Neural cell (in vitro differentiated cells): Measurements from ENCODE around the gene PXK. TPM values are rescaled to one million over a fixed set of nuclear protein-coding genes. Genes with fewer than 3 reads are reported as not detected.
"Not testable (repeated sequence)": the region's sequence is repeated elsewhere in the genome, so short reads cannot be mapped to it uniquely, and the experiment has no call there.

Experiments
- H2AFZ ChIP-seq: fragments of 200-600, 300-800 bp; sonication (generic), shearing (Covaris generic); 2 replicates; pipeline ENCODE4 v1.6.0; 2014; ENCODE audit warnings: low read depth, mild to moderate bottlenecking, antibody characterized with exemption, low read length, moderate library complexity
- H3F3A ChIP-seq: fragments of 200-600 bp; shearing (Covaris generic); 2 replicates; pipeline ENCODE4 v1.6.1; 2016; ENCODE audit warnings: mild to moderate bottlenecking, moderate library complexity, mixed read lengths, antibody characterized with exemption, low read length; ENCODE audit not compliant: insufficient read depth, poor library complexity, severe bottlenecking
- H3K27ac ChIP-seq: fragments of 200-600, 300-800 bp; sonication (generic), shearing (Covaris generic); 2 replicates; pipeline ENCODE4 v1.5.1; 2014; ENCODE audit warnings: mild to moderate bottlenecking, low read length, moderate library complexity
- H3K27me3 ChIP-seq: fragments of 300-800, 200-600 bp; sonication (generic), shearing (Covaris generic); 2 replicates; pipeline ENCODE4 v1.6.0; 2014; ENCODE audit warnings: mild to moderate bottlenecking, low read depth, low read length, moderate library complexity; ENCODE audit not compliant: insufficient read depth
- H3K36me3 ChIP-seq: fragments of 300-800, 200-600 bp; sonication (generic), shearing (Covaris generic); 2 replicates; pipeline ENCODE4 v1.5.1; 2014; ENCODE audit warnings: mild to moderate bottlenecking, antibody characterized with exemption, low read length, moderate library complexity; ENCODE audit not compliant: insufficient read depth
- H3K4me2 ChIP-seq: fragments of 300-800, 200-600 bp; sonication (generic), shearing (Covaris generic); 2 replicates; pipeline ENCODE4 v1.6.0; 2014; ENCODE audit warnings: mild to moderate bottlenecking, low read length
- H3K4me3 ChIP-seq: fragments of 300-800, 200-600 bp; sonication (generic), shearing (Covaris generic); 2 replicates; pipeline ENCODE4 v1.5.1; 2014; ENCODE audit warnings: mild to moderate bottlenecking, low read length, moderate library complexity
- H3K79me2 ChIP-seq: fragments of 200-600 bp; shearing (Covaris generic); replicated peaks from 2 replicates; pipeline ENCODE4 v1.6.0; 2014; ENCODE audit warnings: mild to moderate bottlenecking, low read length, moderate library complexity; ENCODE audit not compliant: insufficient read depth
- H3K9ac ChIP-seq: fragments of 300-800, 200-600 bp; sonication (generic), shearing (Covaris generic); 2 replicates; pipeline ENCODE4 v1.6.1; 2016; ENCODE audit warnings: mild to moderate bottlenecking, low read length, mixed read lengths
- H3K9me2 ChIP-seq: fragments of 200-600 bp; shearing (Covaris generic); 2 replicates; pipeline ENCODE4 v1.6.1; 2016; ENCODE audit warnings: mild to moderate bottlenecking, low read length, mixed read lengths; ENCODE audit not compliant: insufficient read depth
- H3K9me3 ChIP-seq: fragments of 200-600, 300-800 bp; sonication (generic), shearing (Covaris generic); 2 replicates; pipeline ENCODE4 v1.6.1; 2016; ENCODE audit warnings: mild to moderate bottlenecking, mixed run types, low read length, moderate library complexity, mixed read lengths
- H4K20me1 ChIP-seq: fragments of 200-600 bp; shearing (Covaris generic); 2 replicates; pipeline ENCODE4 v1.6.1; 2016; ENCODE audit warnings: mild to moderate bottlenecking, mixed run types; ENCODE audit not compliant: insufficient read depth
- EP300 ChIP-seq: fragments of 450-650 bp; conservative IDR thresholded peaks from 2 replicates; pipeline ENCODE4 v1.6.1; 2014; ENCODE audit warnings: antibody characterized with exemption, mild to moderate bottlenecking, moderate library complexity; ENCODE audit not compliant: poor library complexity, severe bottlenecking
- EZH2 ChIP-seq: fragments of 200-600, 300-800 bp; shearing (Covaris generic), sonication (generic); IDR thresholded peaks from 2 replicates; pipeline ENCODE4 v1.6.1; 2014; ENCODE audit warnings: antibody characterized with exemption, low read length, borderline replicate concordance, mild to moderate bottlenecking; ENCODE audit not compliant: insufficient read depth, poor library complexity, severe bottlenecking
- MXI1 ChIP-seq: fragments of 450-650 bp; conservative IDR thresholded peaks from 2 replicates; pipeline ENCODE4 v1.6.1; 2014; ENCODE audit warnings: antibody characterized with exemption, mild to moderate bottlenecking; ENCODE audit not compliant: poor library complexity, severe bottlenecking
- POLR2AphosphoS5 ChIP-seq: IDR thresholded peaks from 2 replicates; pipeline ENCODE4 v1.6.1; 2012
- RAD21 ChIP-seq: fragments of 450-650 bp; conservative IDR thresholded peaks from 2 replicates; pipeline ENCODE4 v1.6.1; 2014; ENCODE audit warnings: antibody characterized with exemption, mild to moderate bottlenecking, moderate library complexity
- SMC3 ChIP-seq: fragments of 450-650 bp; conservative IDR thresholded peaks from 2 replicates; pipeline ENCODE4 v1.6.1; 2014; ENCODE audit warnings: antibody characterized with exemption, mild to moderate bottlenecking, moderate library complexity; ENCODE audit not compliant: poor library complexity
- TAF1 ChIP-seq: IDR thresholded peaks from 2 replicates; pipeline ENCODE4 v1.6.1; 2012; ENCODE audit warnings: low read depth
- polyA plus RNA-seq: library from polyadenylated mRNA; depleted of rRNA; stranded (reverse); fragments of >200 nt; gene quantifications from 2 replicates; pipeline ENCODE4 v1.2.3, GENCODE V29; 2014
- TF ChIP-seq, protein P1 (sequence below): IDR thresholded peaks from 2 replicates; pipeline ENCODE4 v1.6.1; 2012; ENCODE audit warnings: borderline replicate concordance
- TF ChIP-seq, protein P2 (sequence below): fragments of 450-650 bp; IDR thresholded peaks from 2 replicates; pipeline ENCODE4 v1.5.1; 2014; ENCODE audit warnings: antibody characterized with exemption, mild to moderate bottlenecking, moderate library complexity; ENCODE audit not compliant: poor library complexity, severe bottlenecking

Gene PXK
- polyA plus RNA-seq, 1 donor from 2014 or later, result 37.7 TPM

- H2AFZ ChIP-seq, result no peak overlapping the region
- no peak overlapping the region for H3K9ac ChIP-seq
- H3K4me3 ChIP-seq, result no peak overlapping the region
Observed at GRCh38 chr3:58434990-58435389, 102.3 kb downstream of the PXK start.

DNA sequence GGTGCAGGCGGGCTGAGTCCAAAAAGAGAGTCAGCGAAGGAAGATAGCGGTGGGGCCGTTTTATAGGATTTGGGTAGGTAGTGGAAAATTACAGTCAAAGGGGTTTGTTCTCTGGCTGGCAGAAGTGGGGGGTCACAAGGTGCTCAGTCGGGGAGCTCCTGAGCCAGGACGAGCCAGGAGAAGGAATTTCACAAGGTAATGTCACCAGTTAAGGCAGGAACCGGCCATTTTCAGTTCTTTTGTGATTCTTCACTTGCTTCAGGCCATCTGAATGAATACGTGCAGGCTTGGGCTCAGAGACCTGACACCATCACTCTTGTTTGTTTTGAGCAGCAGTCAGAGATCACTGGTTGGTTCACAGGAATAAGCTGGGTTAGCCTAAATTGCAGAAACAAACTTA, 104.6 kb downstream of the PXK start:
- H3K4me2 ChIP-seq, H2AFZ ChIP-seq: not testable (repeated sequence)

More at GRCh38 chr3:58434990-58435389, 102.3 kb downstream of the PXK start:
- Histone ChIP-seq H3K36me3 (no peaks in the 10 kb centered on the region), H3F3A (peaks cover 2% of the 10 kb centered on the region), H4K20me1 (no peaks in the 10 kb centered on the region), H3K9me3 (no peaks in the 10 kb centered on the region), H3K79me2 (peaks cover 7% of the 10 kb centered on the region), H3K27ac (no peak overlapping the region), H3K4me2 (no peak overlapping the region), H3K27me3 (no peaks in the 10 kb centered on the region), H3K9me2 (no peaks in the 10 kb centered on the region)
- TF ChIP-seq RAD21 (no peak), SMC3 (no peak), TAF1 (no peak), POLR2AphosphoS5 (no peak), EZH2 (no peak)

DNA sequence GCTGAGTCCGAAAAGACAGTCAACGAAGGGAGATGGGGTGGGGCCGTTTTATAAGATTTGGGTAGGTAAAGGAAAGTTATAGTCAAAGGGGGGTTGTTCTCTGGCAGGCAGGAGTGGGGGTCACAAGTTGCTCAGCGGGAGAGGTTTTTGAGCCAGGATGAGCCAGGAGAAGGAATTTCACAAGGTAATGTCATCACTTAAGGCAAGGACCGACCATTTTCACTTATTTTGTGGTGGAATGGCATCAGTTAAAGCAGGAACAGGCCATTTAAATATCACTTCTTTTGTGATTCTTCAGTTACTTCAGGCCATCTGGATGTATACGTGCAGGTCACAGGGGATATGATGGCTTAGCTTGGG, 108.3 kb downstream of the PXK start:
- H3K9ac ChIP-seq, H3K27me3 ChIP-seq, H4K20me1 ChIP-seq, H2AFZ ChIP-seq, H3F3A ChIP-seq, H3K36me3 ChIP-seq, H3K79me2 ChIP-seq, H3K9me3 ChIP-seq, H3K9me2 ChIP-seq, H3K4me2 ChIP-seq, H3K4me3 ChIP-seq, H3K27ac ChIP-seq: not testable (repeated sequence)

More for the DNA sequence above, 104.6 kb downstream of the PXK start:
- H3K9ac ChIP-seq, H3K4me3 ChIP-seq, H3K9me3 ChIP-seq, H3K9me2 ChIP-seq, H3K27me3 ChIP-seq, H3K79me2 ChIP-seq, H3F3A ChIP-seq, H3K36me3 ChIP-seq, H3K27ac ChIP-seq, H4K20me1 ChIP-seq: not testable (repeated sequence)

- Histone ChIP-seq H3K9me2 (no peaks in the 10 kb centered on the region), H3K27ac (no peak overlapping the region), H3K4me2 (no peak overlapping the region), H3K27me3 (no peaks in the 10 kb centered on the region), H3K9ac (no peak overlapping the region), H2AFZ (no peak overlapping the region), H3K4me3 (no peak overlapping the region), H3F3A (no peaks in the 10 kb centered on the region), H3K79me2 (no peaks in the 10 kb centered on the region), H3K36me3 (no peaks in the 10 kb centered on the region), H4K20me1 (no peaks in the 10 kb centered on the region), H3K9me3 (no peaks in the 10 kb centered on the region)
- TF ChIP-seq MXI1 (no peak), EZH2 (no peak), RAD21 (no peak), POLR2AphosphoS5 (no peak), TAF1 (no peak), EP300 (no peak), SMC3 (no peak)
- TF ChIP-seq, protein P1, sequence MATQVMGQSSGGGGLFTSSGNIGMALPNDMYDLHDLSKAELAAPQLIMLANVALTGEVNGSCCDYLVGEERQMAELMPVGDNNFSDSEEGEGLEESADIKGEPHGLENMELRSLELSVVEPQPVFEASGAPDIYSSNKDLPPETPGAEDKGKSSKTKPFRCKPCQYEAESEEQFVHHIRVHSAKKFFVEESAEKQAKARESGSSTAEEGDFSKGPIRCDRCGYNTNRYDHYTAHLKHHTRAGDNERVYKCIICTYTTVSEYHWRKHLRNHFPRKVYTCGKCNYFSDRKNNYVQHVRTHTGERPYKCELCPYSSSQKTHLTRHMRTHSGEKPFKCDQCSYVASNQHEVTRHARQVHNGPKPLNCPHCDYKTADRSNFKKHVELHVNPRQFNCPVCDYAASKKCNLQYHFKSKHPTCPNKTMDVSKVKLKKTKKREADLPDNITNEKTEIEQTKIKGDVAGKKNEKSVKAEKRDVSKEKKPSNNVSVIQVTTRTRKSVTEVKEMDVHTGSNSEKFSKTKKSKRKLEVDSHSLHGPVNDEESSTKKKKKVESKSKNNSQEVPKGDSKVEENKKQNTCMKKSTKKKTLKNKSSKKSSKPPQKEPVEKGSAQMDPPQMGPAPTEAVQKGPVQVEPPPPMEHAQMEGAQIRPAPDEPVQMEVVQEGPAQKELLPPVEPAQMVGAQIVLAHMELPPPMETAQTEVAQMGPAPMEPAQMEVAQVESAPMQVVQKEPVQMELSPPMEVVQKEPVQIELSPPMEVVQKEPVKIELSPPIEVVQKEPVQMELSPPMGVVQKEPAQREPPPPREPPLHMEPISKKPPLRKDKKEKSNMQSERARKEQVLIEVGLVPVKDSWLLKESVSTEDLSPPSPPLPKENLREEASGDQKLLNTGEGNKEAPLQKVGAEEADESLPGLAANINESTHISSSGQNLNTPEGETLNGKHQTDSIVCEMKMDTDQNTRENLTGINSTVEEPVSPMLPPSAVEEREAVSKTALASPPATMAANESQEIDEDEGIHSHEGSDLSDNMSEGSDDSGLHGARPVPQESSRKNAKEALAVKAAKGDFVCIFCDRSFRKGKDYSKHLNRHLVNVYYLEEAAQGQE, result no peak
- TF ChIP-seq, protein P2, sequence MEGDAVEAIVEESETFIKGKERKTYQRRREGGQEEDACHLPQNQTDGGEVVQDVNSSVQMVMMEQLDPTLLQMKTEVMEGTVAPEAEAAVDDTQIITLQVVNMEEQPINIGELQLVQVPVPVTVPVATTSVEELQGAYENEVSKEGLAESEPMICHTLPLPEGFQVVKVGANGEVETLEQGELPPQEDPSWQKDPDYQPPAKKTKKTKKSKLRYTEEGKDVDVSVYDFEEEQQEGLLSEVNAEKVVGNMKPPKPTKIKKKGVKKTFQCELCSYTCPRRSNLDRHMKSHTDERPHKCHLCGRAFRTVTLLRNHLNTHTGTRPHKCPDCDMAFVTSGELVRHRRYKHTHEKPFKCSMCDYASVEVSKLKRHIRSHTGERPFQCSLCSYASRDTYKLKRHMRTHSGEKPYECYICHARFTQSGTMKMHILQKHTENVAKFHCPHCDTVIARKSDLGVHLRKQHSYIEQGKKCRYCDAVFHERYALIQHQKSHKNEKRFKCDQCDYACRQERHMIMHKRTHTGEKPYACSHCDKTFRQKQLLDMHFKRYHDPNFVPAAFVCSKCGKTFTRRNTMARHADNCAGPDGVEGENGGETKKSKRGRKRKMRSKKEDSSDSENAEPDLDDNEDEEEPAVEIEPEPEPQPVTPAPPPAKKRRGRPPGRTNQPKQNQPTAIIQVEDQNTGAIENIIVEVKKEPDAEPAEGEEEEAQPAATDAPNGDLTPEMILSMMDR, result no peak
Observed at GRCh38 chr3:58441514-58442450, 109.1 kb downstream of the PXK start.
